RKO (cell line): Measurements from ENCODE around the gene CCNG2.
"Not testable (repeated sequence)": the region's sequence is repeated elsewhere in the genome, so short reads cannot be mapped to it uniquely, and the experiment has no call there.

Experiments
- DNase-seq: peaks from one replicate; pipeline ENCODE4 v3.0.0-alpha.2; 2016; ENCODE audit warnings: low spot score

The CCNG2 gene, protein sequence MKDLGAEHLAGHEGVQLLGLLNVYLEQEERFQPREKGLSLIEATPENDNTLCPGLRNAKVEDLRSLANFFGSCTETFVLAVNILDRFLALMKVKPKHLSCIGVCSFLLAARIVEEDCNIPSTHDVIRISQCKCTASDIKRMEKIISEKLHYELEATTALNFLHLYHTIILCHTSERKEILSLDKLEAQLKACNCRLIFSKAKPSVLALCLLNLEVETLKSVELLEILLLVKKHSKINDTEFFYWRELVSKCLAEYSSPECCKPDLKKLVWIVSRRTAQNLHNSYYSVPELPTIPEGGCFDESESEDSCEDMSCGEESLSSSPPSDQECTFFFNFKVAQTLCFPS

GRCh38 chr4:77156912-77157858 is at the start of gene CCNG2:
Gene CCNG2 (plus strand): TSS chr4:77157207. CDS start chr4:77158533, 1,326 bp downstream.
- peak; percentile 87 for DNase-seq

GRCh38 chr4:77110730-77111129 is 46.3 kb upstream of the CCNG2 start:
- DNase-seq = no peak

- DNase-seq = no peak
These were observed 43.9 kb upstream of the CCNG2 start for GRCh38 chr4:77113069-77113468.

GRCh38 chr4:77117721-77118120 is 39.3 kb upstream of the CCNG2 start:
- no peak for DNase-seq

- DNase-seq = no peak
These were observed 36.0 kb upstream of the CCNG2 start for GRCh38 chr4:77120886-77121508.

- no peak for DNase-seq
These were observed 35.2 kb upstream of the CCNG2 start for GRCh38 chr4:77121736-77122240.

GRCh38 chr4:77122656-77123055 is 34.4 kb upstream of the CCNG2 start:
- no peak for DNase-seq

DNA sequence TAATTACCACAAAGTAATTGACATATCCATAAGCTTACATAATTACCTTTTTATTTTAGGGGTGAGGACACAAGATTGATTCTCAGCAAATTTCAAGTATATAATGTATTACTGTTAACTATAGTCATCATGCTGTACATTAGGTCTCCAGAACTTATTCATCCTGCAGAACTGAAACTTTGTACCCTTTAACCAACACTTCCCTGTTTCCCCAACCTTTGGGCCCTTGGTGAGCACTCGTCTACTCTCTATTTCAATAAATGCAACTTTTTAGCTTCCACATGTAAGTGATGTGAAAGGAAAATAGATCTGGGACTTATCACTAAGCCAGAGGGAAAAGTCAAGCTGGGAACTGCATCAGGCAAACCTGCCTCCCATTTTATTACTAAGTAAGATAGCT is 33.6 kb upstream of the CCNG2 start:
- DNase-seq = no peak

- no peak for DNase-seq
These were observed 32.4 kb upstream of the CCNG2 start for GRCh38 chr4:77124576-77124975.

DNA sequence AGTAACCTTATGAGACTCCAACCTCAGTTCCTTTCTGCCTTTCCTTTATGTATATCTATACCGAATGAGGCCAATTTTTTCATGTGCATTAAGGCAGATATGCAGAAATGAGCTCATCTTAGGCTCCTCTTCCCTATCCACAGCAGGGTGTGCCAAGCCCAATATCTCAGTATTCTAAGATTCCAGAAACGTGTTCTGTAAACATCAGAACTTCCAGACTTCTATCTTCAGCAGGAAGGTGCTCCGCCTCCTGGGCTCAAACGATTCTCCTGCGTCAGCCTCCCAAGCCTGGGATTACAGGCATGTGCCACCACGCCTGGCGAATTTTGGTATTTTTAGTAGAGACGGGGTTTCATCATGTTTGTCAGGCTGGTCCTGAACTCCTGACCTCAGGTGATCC is 31.0 kb upstream of the CCNG2 start:
- DNase-seq = no peak

- no peak for DNase-seq
These were observed 30.2 kb upstream of the CCNG2 start for GRCh38 chr4:77126809-77127208.

GRCh38 chr4:77127215-77127614 is 29.8 kb upstream of the CCNG2 start:
- DNase-seq = no peak

- DNase-seq = no peak
These were observed 29.0 kb upstream of the CCNG2 start for GRCh38 chr4:77127837-77128621.

- DNase-seq = no peak
These were observed 24.2 kb upstream of the CCNG2 start for GRCh38 chr4:77132652-77133312.

GRCh38 chr4:77137448-77137847 is 19.6 kb upstream of the CCNG2 start:
- DNase-seq = not testable (repeated sequence)

DNA sequence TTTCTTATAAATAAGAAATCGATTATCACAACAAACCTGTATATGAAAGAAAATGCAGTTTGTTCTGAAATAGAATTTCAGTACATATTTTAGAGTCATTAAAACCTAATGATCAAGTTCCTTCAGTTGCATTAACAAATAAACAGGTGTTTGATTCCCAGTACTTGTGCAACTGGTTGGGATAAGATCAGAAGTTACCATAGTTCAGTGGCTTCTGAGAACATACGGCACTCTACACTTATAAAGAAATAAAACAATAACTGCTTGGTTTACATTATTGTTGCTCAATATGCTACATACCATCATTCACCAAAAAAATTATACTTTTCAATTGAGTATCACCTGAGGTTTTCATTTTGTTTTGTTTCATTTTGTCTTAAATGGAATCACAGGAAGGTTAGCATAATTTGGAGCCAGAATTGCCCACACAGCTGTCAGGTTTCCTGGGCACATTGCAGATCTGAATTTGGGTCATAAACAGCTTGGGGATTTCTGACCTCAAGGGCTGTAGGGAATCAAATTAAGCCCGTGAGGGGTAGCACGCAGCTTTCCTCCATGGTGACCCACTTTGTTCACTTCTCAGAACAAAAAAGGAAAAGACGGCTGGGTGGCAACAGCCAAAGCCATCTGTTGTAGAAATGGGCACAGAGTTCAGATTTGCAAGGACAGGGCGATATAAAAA is 14.9 kb upstream of the CCNG2 start:
- no peak for DNase-seq

GRCh38 chr4:77142646-77143028 is 14.4 kb upstream of the CCNG2 start:
- no peak for DNase-seq

DNA sequence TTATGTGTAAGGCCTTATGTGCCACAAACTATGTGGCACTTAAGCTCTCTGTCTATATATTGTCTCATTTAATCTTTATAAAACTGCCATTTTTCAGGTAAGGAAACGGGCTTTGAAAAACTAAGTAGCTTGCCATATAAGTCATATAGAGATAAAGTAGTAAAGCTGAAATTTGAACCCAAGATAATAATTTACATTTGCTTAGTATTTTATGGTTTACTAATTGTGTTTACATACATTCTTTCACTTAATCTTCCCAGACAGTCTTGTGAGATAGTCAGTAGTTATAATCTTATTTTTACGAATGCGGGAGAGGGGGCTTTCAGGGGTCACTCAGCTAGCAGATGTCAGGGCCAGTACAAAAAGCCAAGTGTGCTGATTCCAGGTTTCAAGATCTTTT is 13.9 kb upstream of the CCNG2 start:
- no peak for DNase-seq

DNA sequence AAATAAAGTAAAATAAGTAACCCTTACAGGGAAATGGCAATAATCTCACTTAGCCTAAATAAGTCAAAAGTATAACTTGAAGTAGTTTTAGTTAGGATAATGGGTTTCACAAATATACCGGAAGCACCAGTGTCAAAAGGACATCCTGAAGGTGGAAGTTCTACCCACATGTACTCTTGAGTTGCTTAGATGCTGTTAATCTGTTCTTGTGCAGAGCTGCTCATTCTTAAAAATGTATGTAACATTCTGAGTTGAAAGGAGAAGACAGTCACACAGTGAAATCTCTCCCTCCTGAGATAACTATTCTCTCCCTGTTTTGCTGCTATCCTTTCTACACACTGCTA is 11.2 kb upstream of the CCNG2 start:
- DNase-seq = no peak

- DNase-seq = no peak
These were observed 10.6 kb upstream of the CCNG2 start for GRCh38 chr4:77146186-77147078.
